ENCODE results near the gene SOCS7.

SOCS7 gene

GRCh38 chr17:38440614-38441397, 89.2 kb downstream of the SOCS7 start:
- DNase-seq (ENCODE audit: low spot score): no peak

- no peak for DNase-seq (ENCODE audit: low spot score)
These were observed 89.9 kb downstream of the SOCS7 start for GRCh38 chr17:38441429-38442061.

- DNase-seq (ENCODE audit: low spot score): no peak
These were observed 90.9 kb downstream of the SOCS7 start for GRCh38 chr17:38442548-38442947.

GRCh38 chr17:38443356-38444031, 91.8 kb downstream of the SOCS7 start:
- DNase-seq (ENCODE audit: low spot score): no peak

- peak; percentile 44 for DNase-seq (ENCODE audit: low spot score)
These were observed 92.5 kb downstream of the SOCS7 start for GRCh38 chr17:38444151-38444550.

GRCh38 chr17:38447502-38448085, 96.0 kb downstream of the SOCS7 start:
- no peak for DNase-seq (ENCODE audit: low spot score)

- no peak for DNase-seq (ENCODE audit: low spot score)
These were observed 96.6 kb downstream of the SOCS7 start for GRCh38 chr17:38448208-38448771.

- no peak for DNase-seq (ENCODE audit: low spot score)
These were observed 97.7 kb downstream of the SOCS7 start for GRCh38 chr17:38449364-38449763.

- no peak for DNase-seq (ENCODE audit: low spot score)
These were observed 98.9 kb downstream of the SOCS7 start for GRCh38 chr17:38450557-38451029.

- no peak for DNase-seq (ENCODE audit: low spot score)
These were observed 99.6 kb downstream of the SOCS7 start for GRCh38 chr17:38451030-38451839.

GRCh38 chr17:38451840-38452529, 100.3 kb downstream of the SOCS7 start:
- DNase-seq (ENCODE audit: low spot score): no peak

- DNase-seq (ENCODE audit: low spot score): no peak
These were observed 101.1 kb downstream of the SOCS7 start for GRCh38 chr17:38452719-38453118.

GRCh38 chr17:38453951-38454421, 102.3 kb downstream of the SOCS7 start:
- DNase-seq (ENCODE audit: low spot score): no peak

GRCh38 chr17:38454532-38454931, 102.9 kb downstream of the SOCS7 start:
- DNase-seq (ENCODE audit: low spot score): no peak
